Memory B cell (primary cell): ENCODE data around the gene IVD.

Experiments
- ATAC-seq: fragments of 150-1000 bp; cut with Tn5 transposase; 2 replicates; pipeline ENCODE4 v1.10.0; 2021; ENCODE audit warnings: low read depth, mild to moderate bottlenecking, moderate library complexity
- DNase-seq, 2 donors: peaks; one replicate each; pipeline ENCODE4 v3.0.0; 2022; ENCODE audit warnings: low spot score in 2 of 2
- H3K27ac Mint-ChIP-seq: one replicate; pipeline ENCODE4 v1.8.0; 2022; ENCODE audit warnings: mild to moderate bottlenecking, moderate library complexity, mixed read lengths
- H3K27me3 Mint-ChIP-seq: one replicate; pipeline ENCODE4 v1.8.0; 2022; ENCODE audit warnings: mixed read lengths
- H3K36me3 Mint-ChIP-seq: one replicate; pipeline ENCODE4 v1.8.0; 2022; ENCODE audit warnings: mild to moderate bottlenecking, mixed read lengths
- H3K4me1 Mint-ChIP-seq: one replicate; pipeline ENCODE4 v1.8.0; 2022; ENCODE audit warnings: mixed read lengths
- H3K4me3 Mint-ChIP-seq: one replicate; pipeline ENCODE4 v1.8.0; 2022; ENCODE audit warnings: mild to moderate bottlenecking, moderate library complexity, mixed read lengths
- H3K9me3 Mint-ChIP-seq: one replicate; pipeline ENCODE4 v1.8.0; 2022; ENCODE audit warnings: mixed read lengths

Gene IVD

GRCh38 chr15:40459391-40460015 is 53.9 kb downstream of the IVD start:
- H3K9me3 Mint-ChIP-seq, result no peaks in the 10 kb centered on the region
- no peak overlapping the region for H3K4me3 Mint-ChIP-seq
- H3K4me1 Mint-ChIP-seq, result peaks cover 1% of the 10 kb centered on the region
- ATAC-seq (no peak), DNase-seq (no peak)
- no peaks in the 10 kb centered on the region for H3K27me3 Mint-ChIP-seq
- H3K36me3 Mint-ChIP-seq, result peaks cover 3% of the 10 kb centered on the region
- H3K27ac Mint-ChIP-seq, result no peak overlapping the region

GRCh38 chr15:40460404-40460803 is 54.8 kb downstream of the IVD start:
- ATAC-seq (no peak), DNase-seq (no peak)
- no peaks in the 10 kb centered on the region for H3K9me3 Mint-ChIP-seq
- no peaks in the 10 kb centered on the region for H3K27me3 Mint-ChIP-seq
- no peak overlapping the region for H3K4me3 Mint-ChIP-seq
- H3K27ac Mint-ChIP-seq, result no peak overlapping the region
- no peaks in the 10 kb centered on the region for H3K4me1 Mint-ChIP-seq
- H3K36me3 Mint-ChIP-seq, result peaks cover 5% of the 10 kb centered on the region

- no peak for DNase-seq
- Mint-ChIP-seq H3K36me3 (peaks cover 9% of the 10 kb centered on the region), H3K4me3 (no peak overlapping the region), H3K4me1 (no peaks in the 10 kb centered on the region), H3K27ac (no peak overlapping the region), H3K27me3 (no peaks in the 10 kb centered on the region), H3K9me3 (no peaks in the 10 kb centered on the region)
- no peak for ATAC-seq
These were observed 56.4 kb downstream of the IVD start for GRCh38 chr15:40461958-40462357.

GRCh38 chr15:40463279-40463678 is 57.7 kb downstream of the IVD start:
- H3K4me1 Mint-ChIP-seq, result no peaks in the 10 kb centered on the region
- peaks cover 9% of the 10 kb centered on the region for H3K36me3 Mint-ChIP-seq
- DNase-seq (no peak), ATAC-seq (no peak)
- H3K4me3 Mint-ChIP-seq, result no peak overlapping the region
- H3K27me3 Mint-ChIP-seq, result no peaks in the 10 kb centered on the region
- H3K9me3 Mint-ChIP-seq, result no peaks in the 10 kb centered on the region
- H3K27ac Mint-ChIP-seq, result no peak overlapping the region

GRCh38 chr15:40463886-40464545 is 58.4 kb downstream of the IVD start:
- H3K27ac Mint-ChIP-seq, result peak overlapping the region; percentile 18
- H3K4me1 Mint-ChIP-seq, result no peaks in the 10 kb centered on the region
- H3K27me3 Mint-ChIP-seq, result no peaks in the 10 kb centered on the region
- no peaks in the 10 kb centered on the region for H3K9me3 Mint-ChIP-seq
- H3K36me3 Mint-ChIP-seq, result peaks cover 9% of the 10 kb centered on the region
- DNase-seq (no peak), ATAC-seq (no peak)
- H3K4me3 Mint-ChIP-seq, result no peak overlapping the region

GRCh38 chr15:40464595-40465185 is 59.1 kb downstream of the IVD start:
- Mint-ChIP-seq H3K4me1 (peaks cover 3% of the 10 kb centered on the region), H3K36me3 (peaks cover 6% of the 10 kb centered on the region), H3K27me3 (no peaks in the 10 kb centered on the region), H3K27ac (peak overlapping the region; percentile 18), H3K9me3 (no peaks in the 10 kb centered on the region), H3K4me3 (no peak overlapping the region)
- ATAC-seq (no peak), DNase-seq (no peak)

GRCh38 chr15:40465939-40466338 is 60.3 kb downstream of the IVD start:
- Mint-ChIP-seq H3K36me3 (peaks cover 5% of the 10 kb centered on the region), H3K27me3 (no peaks in the 10 kb centered on the region), H3K4me3 (no peak overlapping the region), H3K27ac (no peak overlapping the region), H3K4me1 (peaks cover 3% of the 10 kb centered on the region), H3K9me3 (no peaks in the 10 kb centered on the region)
- ATAC-seq (no peak), DNase-seq (no peak)

- peak overlapping the region; percentile 51 for H3K27ac Mint-ChIP-seq
- H3K9me3 Mint-ChIP-seq, result no peaks in the 10 kb centered on the region
- H3K27me3 Mint-ChIP-seq, result no peaks in the 10 kb centered on the region
- H3K4me1 Mint-ChIP-seq, result peaks cover 5% of the 10 kb centered on the region
- peaks cover 5% of the 10 kb centered on the region for H3K36me3 Mint-ChIP-seq
- no peak overlapping the region for H3K4me3 Mint-ChIP-seq
- DNase-seq, result no peak
- no peak for ATAC-seq
These were observed 61.0 kb downstream of the IVD start for GRCh38 chr15:40466426-40467260.

- Mint-ChIP-seq H3K27ac (peak overlapping the region; percentile 45), H3K4me1 (peaks cover 11% of the 10 kb centered on the region), H3K4me3 (no peak overlapping the region), H3K9me3 (no peaks in the 10 kb centered on the region), H3K36me3 (peaks cover 5% of the 10 kb centered on the region), H3K27me3 (no peaks in the 10 kb centered on the region)
- no peak for DNase-seq
- no peak for ATAC-seq
These were observed 61.6 kb downstream of the IVD start for GRCh38 chr15:40467261-40467615.

GRCh38 chr15:40468898-40469331 is 63.3 kb downstream of the IVD start:
- H3K4me1 Mint-ChIP-seq, result peaks cover 11% of the 10 kb centered on the region
- ATAC-seq (no peak), DNase-seq (no peak)
- no peaks in the 10 kb centered on the region for H3K27me3 Mint-ChIP-seq
- peaks cover 5% of the 10 kb centered on the region for H3K36me3 Mint-ChIP-seq
- no peaks in the 10 kb centered on the region for H3K9me3 Mint-ChIP-seq
- H3K4me3 Mint-ChIP-seq, result no peak overlapping the region
- peak overlapping the region; percentile 35 for H3K27ac Mint-ChIP-seq

GRCh38 chr15:40469776-40470390 is 64.3 kb downstream of the IVD start:
- ATAC-seq, result no peak
- H3K4me3 Mint-ChIP-seq, result peak overlapping the region; percentile 64
- peak overlapping the region; percentile 35 for H3K27ac Mint-ChIP-seq

GRCh38 chr15:40470423-40471104 is 65.0 kb downstream of the IVD start, which contains the start of gene CHST14:
Gene CHST14, plus strand, starts transcription at chr15:40470984. Its CDS starts 230 bp downstream, at chr15:40471214.
- Mint-ChIP-seq H3K9me3 (no peaks in the 10 kb centered on the region), H3K27ac (peak within 1 kb of the TSS; percentile 75), H3K27me3 (no peaks in the 10 kb centered on the region), H3K4me3 (peak within 1 kb of the TSS; percentile 84), H3K4me1 (peaks cover 11% of the 10 kb centered on the region), H3K36me3 (peaks cover 2% of the 10 kb centered on the region)
- ATAC-seq (peak; percentile 82), DNase-seq (peak; percentile 26 to 27)

More at GRCh38 chr15:40469776-40470390, 64.3 kb downstream of the IVD start:
- Mint-ChIP-seq H3K9me3 (no peaks in the 10 kb centered on the region), H3K4me1 (peaks cover 11% of the 10 kb centered on the region), H3K27me3 (no peaks in the 10 kb centered on the region), H3K36me3 (peaks cover 5% of the 10 kb centered on the region)
- no peak for DNase-seq
